ENCODE data around the gene LRRC8C.

LRRC8C gene

DNA sequence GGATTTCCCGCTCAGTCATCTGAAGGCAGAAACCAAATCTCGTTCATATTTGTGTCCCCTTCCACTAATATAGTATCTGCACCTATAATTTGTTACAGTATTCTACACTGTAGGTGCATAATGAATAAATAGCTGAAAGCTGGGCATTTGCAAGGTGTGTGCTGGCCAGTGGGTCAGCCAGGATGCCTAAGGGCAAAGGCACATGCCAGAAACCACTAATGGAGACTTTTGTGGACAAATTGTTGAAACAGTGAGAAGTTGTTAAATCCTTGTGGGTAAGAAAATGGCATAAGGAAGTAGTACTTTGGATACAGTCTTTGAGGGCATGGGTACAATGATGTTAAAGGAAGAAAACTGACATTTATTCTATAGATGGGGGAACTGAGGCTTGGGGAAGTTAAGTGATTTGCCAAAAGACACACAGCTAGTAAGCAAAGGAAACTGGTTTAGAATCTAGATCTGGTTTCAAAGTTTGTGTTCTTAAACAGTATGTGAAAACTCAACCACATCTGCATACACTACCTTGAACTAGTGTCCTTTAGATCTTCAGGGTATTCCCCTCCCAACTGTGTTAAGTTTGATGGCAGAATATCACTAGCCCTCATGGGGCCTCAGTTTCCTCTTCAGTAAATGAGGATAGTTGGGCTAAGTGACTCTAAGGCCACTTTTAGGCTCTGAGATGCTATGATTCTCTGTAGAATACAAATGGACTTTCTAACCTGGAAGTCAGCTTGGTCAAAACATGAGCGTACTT lies 26.5 kb upstream of the LRRC8C start:
- H3K27me3 ChIP-seq (ENCODE audit: control insufficient read depth, low read length) = peaks cover 7% of the 10 kb centered on the region
- no peaks in the 10 kb centered on the region for H3K79me2 ChIP-seq (ENCODE audit: control insufficient read depth, low read length)
- no peaks in the 10 kb centered on the region for H3K9me2 ChIP-seq (replicated peaks; ENCODE audit: control insufficient read depth, low read length)
- no peaks in the 10 kb centered on the region for H3F3A ChIP-seq (ENCODE audit: control insufficient read depth, insufficient read depth)
- no peak overlapping the region for H3K4me3 ChIP-seq (ENCODE audit: low read length)
- H3K4me1 ChIP-seq (ENCODE audit: control insufficient read depth, low read length) = no peaks in the 10 kb centered on the region
- no peak for TF ChIP-seq EZH2phosphoT487 (IDR thresholded peaks at IDR 0.05; ENCODE audit: borderline replicate concordance, low read length)
- TF ChIP-seq, protein P1, sequence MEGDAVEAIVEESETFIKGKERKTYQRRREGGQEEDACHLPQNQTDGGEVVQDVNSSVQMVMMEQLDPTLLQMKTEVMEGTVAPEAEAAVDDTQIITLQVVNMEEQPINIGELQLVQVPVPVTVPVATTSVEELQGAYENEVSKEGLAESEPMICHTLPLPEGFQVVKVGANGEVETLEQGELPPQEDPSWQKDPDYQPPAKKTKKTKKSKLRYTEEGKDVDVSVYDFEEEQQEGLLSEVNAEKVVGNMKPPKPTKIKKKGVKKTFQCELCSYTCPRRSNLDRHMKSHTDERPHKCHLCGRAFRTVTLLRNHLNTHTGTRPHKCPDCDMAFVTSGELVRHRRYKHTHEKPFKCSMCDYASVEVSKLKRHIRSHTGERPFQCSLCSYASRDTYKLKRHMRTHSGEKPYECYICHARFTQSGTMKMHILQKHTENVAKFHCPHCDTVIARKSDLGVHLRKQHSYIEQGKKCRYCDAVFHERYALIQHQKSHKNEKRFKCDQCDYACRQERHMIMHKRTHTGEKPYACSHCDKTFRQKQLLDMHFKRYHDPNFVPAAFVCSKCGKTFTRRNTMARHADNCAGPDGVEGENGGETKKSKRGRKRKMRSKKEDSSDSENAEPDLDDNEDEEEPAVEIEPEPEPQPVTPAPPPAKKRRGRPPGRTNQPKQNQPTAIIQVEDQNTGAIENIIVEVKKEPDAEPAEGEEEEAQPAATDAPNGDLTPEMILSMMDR (IDR thresholded peaks at IDR 0.05; ENCODE audit: low read depth, low read length, poor library complexity, severe bottlenecking) = no peak
- no peaks in the 10 kb centered on the region for H3K36me3 ChIP-seq (ENCODE audit: control insufficient read depth, low read length)
- no peaks in the 10 kb centered on the region for H4K20me1 ChIP-seq (ENCODE audit: control insufficient read depth, insufficient read depth, low read depth, low read length)
- H3K9me3 ChIP-seq (ENCODE audit: control insufficient read depth, insufficient read depth, low read length) = no peaks in the 10 kb centered on the region
- H3K27ac ChIP-seq (ENCODE audit: low read depth, low read length) = no peak overlapping the region
- no peak overlapping the region for H3K4me2 ChIP-seq (ENCODE audit: low read length)

DNA sequence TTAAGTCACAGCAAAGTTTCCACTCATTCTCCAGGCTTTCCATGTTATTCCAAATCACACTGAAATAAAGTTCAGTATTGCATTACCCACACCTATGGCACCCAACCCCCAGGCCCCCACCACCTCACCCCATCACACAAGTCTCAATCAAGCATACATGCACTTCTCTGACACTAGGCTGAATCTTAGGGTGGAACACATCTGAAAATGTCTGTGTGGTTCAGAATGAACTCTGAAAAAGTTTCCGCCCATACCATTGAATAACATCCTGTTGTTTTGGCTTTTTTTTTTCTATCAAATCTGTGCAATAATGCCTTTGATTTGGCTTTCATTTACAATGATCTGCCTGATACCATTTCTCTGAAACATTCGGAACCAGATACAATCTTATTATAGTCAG lies 25.8 kb upstream of the LRRC8C start:
- H3K27me3 ChIP-seq (ENCODE audit: control insufficient read depth, low read length) = peaks cover 7% of the 10 kb centered on the region
- no peak overlapping the region for H3K4me2 ChIP-seq (ENCODE audit: low read length)
- H3K79me2 ChIP-seq (ENCODE audit: control insufficient read depth, low read length) = no peaks in the 10 kb centered on the region
- no peaks in the 10 kb centered on the region for H3K36me3 ChIP-seq (ENCODE audit: control insufficient read depth, low read length)
- H3K9me3 ChIP-seq (ENCODE audit: control insufficient read depth, insufficient read depth, low read length) = no peaks in the 10 kb centered on the region
- no peak overlapping the region for H3K4me3 ChIP-seq (ENCODE audit: low read length)
- no peak for TF ChIP-seq EZH2phosphoT487 (IDR thresholded peaks at IDR 0.05; ENCODE audit: borderline replicate concordance, low read length)
- TF ChIP-seq, protein P1 (IDR thresholded peaks at IDR 0.05; ENCODE audit: low read depth, low read length, poor library complexity, severe bottlenecking) = no peak
- no peaks in the 10 kb centered on the region for H4K20me1 ChIP-seq (ENCODE audit: control insufficient read depth, insufficient read depth, low read depth, low read length)
- H3F3A ChIP-seq (ENCODE audit: control insufficient read depth, insufficient read depth) = no peaks in the 10 kb centered on the region
- H3K27ac ChIP-seq (ENCODE audit: low read depth, low read length) = no peak overlapping the region
- H3K9me2 ChIP-seq (replicated peaks; ENCODE audit: control insufficient read depth, low read length) = no peaks in the 10 kb centered on the region
- H3K4me1 ChIP-seq (ENCODE audit: control insufficient read depth, low read length) = no peaks in the 10 kb centered on the region

DNA sequence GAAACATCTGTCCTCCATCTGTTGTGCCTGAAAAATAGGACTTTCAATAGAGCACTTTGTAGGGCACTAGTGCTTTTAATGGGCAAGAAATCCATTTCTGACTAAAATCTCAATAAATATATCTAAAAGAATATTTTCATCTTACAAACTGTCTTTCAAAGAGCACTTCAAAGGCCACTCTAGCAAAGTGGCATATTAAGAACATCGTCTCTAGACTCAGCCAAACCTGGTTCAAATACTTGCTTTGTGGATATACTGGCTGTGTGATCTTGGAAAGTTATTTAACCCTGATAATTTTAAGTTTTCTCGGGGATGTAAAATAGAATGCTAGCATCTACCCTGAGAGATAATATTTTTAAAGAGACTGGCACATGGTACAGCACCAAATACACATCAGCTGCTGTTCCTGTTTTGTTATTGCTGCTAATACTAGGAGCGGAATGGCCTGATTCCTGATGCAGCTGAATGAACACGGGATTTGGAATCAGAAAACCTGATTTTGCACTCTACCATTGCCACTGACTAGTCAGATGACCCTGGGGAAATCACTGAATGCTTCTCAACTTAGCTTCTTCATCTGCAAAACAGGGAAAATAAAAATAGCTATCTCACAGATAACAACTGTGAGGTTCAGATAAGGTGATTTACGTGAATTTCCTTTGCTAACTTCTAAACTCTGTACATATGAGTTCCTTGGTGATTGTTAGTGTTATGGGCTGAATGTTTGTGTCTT lies 25.2 kb upstream of the LRRC8C start:
- Histone ChIP-seq H3K9me3 (ENCODE audit: control insufficient read depth, insufficient read depth, low read length) (no peaks in the 10 kb centered on the region), H4K20me1 (ENCODE audit: control insufficient read depth, insufficient read depth, low read depth, low read length) (no peaks in the 10 kb centered on the region), H3K4me2 (ENCODE audit: low read length) (no peak overlapping the region), H3K9me2 (replicated peaks; ENCODE audit: control insufficient read depth, low read length) (no peaks in the 10 kb centered on the region), H3K36me3 (ENCODE audit: control insufficient read depth, low read length) (no peaks in the 10 kb centered on the region), H3K27ac (ENCODE audit: low read depth, low read length) (no peak overlapping the region), H3K79me2 (ENCODE audit: control insufficient read depth, low read length) (no peaks in the 10 kb centered on the region), H3K4me3 (ENCODE audit: low read length) (no peak overlapping the region), H3K4me1 (ENCODE audit: control insufficient read depth, low read length) (no peaks in the 10 kb centered on the region), H3K27me3 (ENCODE audit: control insufficient read depth, low read length) (peaks cover 7% of the 10 kb centered on the region), H3F3A (ENCODE audit: control insufficient read depth, insufficient read depth) (no peaks in the 10 kb centered on the region)
- TF ChIP-seq EZH2phosphoT487 (IDR thresholded peaks at IDR 0.05; ENCODE audit: borderline replicate concordance, low read length) = no peak
- TF ChIP-seq, protein P1 (IDR thresholded peaks at IDR 0.05; ENCODE audit: low read depth, low read length, poor library complexity, severe bottlenecking) = no peak

All from DOHH2 (cell line).